ENCODE data around the gene HMCN1.

HMCN1 gene

GRCh38 chr1:185969028-185969427 lies 234.8 kb downstream of the HMCN1 start:
- DNase-seq (ENCODE audit: low spot score) = no peak

- DNase-seq (ENCODE audit: low spot score) = no peak
Measured at GRCh38 chr1:185969524-185969991, 235.4 kb downstream of the HMCN1 start.

GRCh38 chr1:185971688-185972087 lies 237.5 kb downstream of the HMCN1 start:
- no peak for DNase-seq (ENCODE audit: low spot score)

GRCh38 chr1:185972096-185972850 lies 238.1 kb downstream of the HMCN1 start:
- DNase-seq (ENCODE audit: low spot score) = no peak

GRCh38 chr1:185973645-185974044 lies 239.5 kb downstream of the HMCN1 start:
- no peak for DNase-seq (ENCODE audit: low spot score)

- no peak for DNase-seq (ENCODE audit: low spot score)
Measured at GRCh38 chr1:185974367-185975170, 240.4 kb downstream of the HMCN1 start.

- no peak for DNase-seq (ENCODE audit: low spot score)
Measured at GRCh38 chr1:185980891-185981290, 246.7 kb downstream of the HMCN1 start.

- DNase-seq (ENCODE audit: low spot score) = no peak
Measured at GRCh38 chr1:185984113-185984836, 250.1 kb downstream of the HMCN1 start.

- DNase-seq (ENCODE audit: low spot score) = no peak
Measured at GRCh38 chr1:185987611-185988321, 253.6 kb downstream of the HMCN1 start.

GRCh38 chr1:185990565-185990964 lies 256.4 kb downstream of the HMCN1 start:
- no peak for DNase-seq (ENCODE audit: low spot score)

- no peak for DNase-seq (ENCODE audit: low spot score)
Measured at GRCh38 chr1:185991266-185991665, 257.1 kb downstream of the HMCN1 start.

GRCh38 chr1:185996211-185996610 lies 262.0 kb downstream of the HMCN1 start:
- no peak for DNase-seq (ENCODE audit: low spot score)

- no peak for DNase-seq (ENCODE audit: low spot score)
Measured at GRCh38 chr1:185998391-185998790, 264.2 kb downstream of the HMCN1 start.

GRCh38 chr1:186002406-186002805 lies 268.2 kb downstream of the HMCN1 start:
- no peak for DNase-seq (ENCODE audit: low spot score)

GRCh38 chr1:186009039-186009737 lies 275.0 kb downstream of the HMCN1 start:
- no peak for DNase-seq (ENCODE audit: low spot score)

GRCh38 chr1:186014370-186015037 lies 280.3 kb downstream of the HMCN1 start:
- no peak for DNase-seq (ENCODE audit: low spot score)

- no peak for DNase-seq (ENCODE audit: low spot score)
Measured at GRCh38 chr1:186016856-186017255, 282.7 kb downstream of the HMCN1 start.

GRCh38 chr1:186022184-186022583 lies 288.0 kb downstream of the HMCN1 start:
- no peak for DNase-seq (ENCODE audit: low spot score)

GRCh38 chr1:186026946-186027345 lies 292.8 kb downstream of the HMCN1 start:
- DNase-seq (ENCODE audit: low spot score) = no peak

GRCh38 chr1:186027621-186028020 lies 293.4 kb downstream of the HMCN1 start:
- no peak for DNase-seq (ENCODE audit: low spot score)

- DNase-seq (ENCODE audit: low spot score) = no peak
Measured at GRCh38 chr1:186030453-186030852, 296.3 kb downstream of the HMCN1 start.

Data from hematopoietic multipotent progenitor cell treated with erythropoietin and hydrocortisone succinate and interleukin-3 and kit ligand, for 15 days (in vitro differentiated cells).